ENCODE data around the gene LPIN1. TPM values are rescaled to one million over a fixed set of nuclear protein-coding genes. Genes with fewer than 3 reads are reported as not detected.

The LPIN1 gene
- total RNA-seq, 1 experiment from 2014 or later, result 38.5 TPM

- CTCF ChIA-PET, result no interaction called here
Observed at GRCh38 chr2:11701751-11702301, 44.6 kb upstream of the LPIN1 start.

GRCh38 chr2:11702946-11703345, 43.5 kb upstream of the LPIN1 start:
- no peaks in the 10 kb centered on the region for H3K27me3 ChIP-seq (replicated peaks; ENCODE audit: insufficient read depth, low read depth, low read length, poor library complexity)
- no peak for TF ChIP-seq EZH2 (IDR thresholded peaks at IDR 0.05; ENCODE audit: borderline replicate concordance, low read depth, low read length, poor library complexity, severe bottlenecking)
- no peak for TF ChIP-seq CTCF (conservative IDR thresholded peaks at IDR 0.05; ENCODE audit: low read depth, low read length)
- H3K4me1 ChIP-seq (ENCODE audit: insufficient read depth, low read length, poor library complexity, severe bottlenecking), result no peaks in the 10 kb centered on the region
- ChIA-PET POLR2A (ENCODE audit: low non-redundant PET) (no interaction called here), CTCF (no interaction called here)
- no peak for DNase-seq (ENCODE audit: low spot score)
- BruUV-seq (replicated peaks), result no TSS peak
- H3K4me3 ChIP-seq (ENCODE audit: low read depth, low read length, poor library complexity, severe bottlenecking), result no peak overlapping the region
- H3K36me3 ChIP-seq (ENCODE audit: insufficient read depth, low read length, poor library complexity, severe bottlenecking), result no peaks in the 10 kb centered on the region
- peaks cover 3% of the 10 kb centered on the region for H3K9me3 ChIP-seq (ENCODE audit: low read depth, low read length, poor library complexity, severe bottlenecking)
- H3K27ac ChIP-seq (ENCODE audit: low read depth, low read length, poor library complexity, severe bottlenecking), result no peak overlapping the region
- intact Hi-C loops (cut with micrococcal nuclease; ENCODE audit: unreplicated experiment), result no loop called here

More at GRCh38 chr2:11701751-11702301, 44.6 kb upstream of the LPIN1 start:
- H3K4me1 ChIP-seq (ENCODE audit: insufficient read depth, low read length, poor library complexity, severe bottlenecking), result no peaks in the 10 kb centered on the region
- TF ChIP-seq CTCF (conservative IDR thresholded peaks at IDR 0.05; ENCODE audit: low read depth, low read length) (no peak), EZH2 (IDR thresholded peaks at IDR 0.05; ENCODE audit: borderline replicate concordance, low read depth, low read length, poor library complexity, severe bottlenecking) (no peak)
- H3K27ac ChIP-seq (ENCODE audit: low read depth, low read length, poor library complexity, severe bottlenecking), result no peak overlapping the region
- H3K4me3 ChIP-seq (ENCODE audit: low read depth, low read length, poor library complexity, severe bottlenecking), result no peak overlapping the region
- no peaks in the 10 kb centered on the region for H3K36me3 ChIP-seq (ENCODE audit: insufficient read depth, low read length, poor library complexity, severe bottlenecking)
- peaks cover 3% of the 10 kb centered on the region for H3K9me3 ChIP-seq (ENCODE audit: low read depth, low read length, poor library complexity, severe bottlenecking)
- no TSS peak for BruUV-seq (replicated peaks)
- POLR2A ChIA-PET (ENCODE audit: low non-redundant PET), result no interaction called here
- intact Hi-C loops (cut with micrococcal nuclease; ENCODE audit: unreplicated experiment), result no loop called here
- no peak for DNase-seq (ENCODE audit: low spot score)
- no peaks in the 10 kb centered on the region for H3K27me3 ChIP-seq (replicated peaks; ENCODE audit: insufficient read depth, low read depth, low read length, poor library complexity)

- intact Hi-C loops (cut with micrococcal nuclease; ENCODE audit: unreplicated experiment), result no loop called here
- Histone ChIP-seq H3K27me3 (replicated peaks; ENCODE audit: insufficient read depth, low read depth, low read length, poor library complexity) (no peaks in the 10 kb centered on the region), H3K4me1 (ENCODE audit: insufficient read depth, low read length, poor library complexity, severe bottlenecking) (no peaks in the 10 kb centered on the region), H3K36me3 (ENCODE audit: insufficient read depth, low read length, poor library complexity, severe bottlenecking) (no peaks in the 10 kb centered on the region), H3K27ac (ENCODE audit: low read depth, low read length, poor library complexity, severe bottlenecking) (no peak overlapping the region), H3K4me3 (ENCODE audit: low read depth, low read length, poor library complexity, severe bottlenecking) (no peak overlapping the region), H3K9me3 (ENCODE audit: low read depth, low read length, poor library complexity, severe bottlenecking) (peaks cover 3% of the 10 kb centered on the region)
- ChIA-PET CTCF (no interaction called here), POLR2A (ENCODE audit: low non-redundant PET) (no interaction called here)
- TF ChIP-seq CTCF (conservative IDR thresholded peaks at IDR 0.05; ENCODE audit: low read depth, low read length) (no peak), EZH2 (IDR thresholded peaks at IDR 0.05; ENCODE audit: borderline replicate concordance, low read depth, low read length, poor library complexity, severe bottlenecking) (no peak)
- no TSS peak for BruUV-seq (replicated peaks)
- no peak for DNase-seq (ENCODE audit: low spot score)
Observed at GRCh38 chr2:11703700-11704099, 42.7 kb upstream of the LPIN1 start.
